ENCODE measurements around the gene CELA2B.

DNA sequence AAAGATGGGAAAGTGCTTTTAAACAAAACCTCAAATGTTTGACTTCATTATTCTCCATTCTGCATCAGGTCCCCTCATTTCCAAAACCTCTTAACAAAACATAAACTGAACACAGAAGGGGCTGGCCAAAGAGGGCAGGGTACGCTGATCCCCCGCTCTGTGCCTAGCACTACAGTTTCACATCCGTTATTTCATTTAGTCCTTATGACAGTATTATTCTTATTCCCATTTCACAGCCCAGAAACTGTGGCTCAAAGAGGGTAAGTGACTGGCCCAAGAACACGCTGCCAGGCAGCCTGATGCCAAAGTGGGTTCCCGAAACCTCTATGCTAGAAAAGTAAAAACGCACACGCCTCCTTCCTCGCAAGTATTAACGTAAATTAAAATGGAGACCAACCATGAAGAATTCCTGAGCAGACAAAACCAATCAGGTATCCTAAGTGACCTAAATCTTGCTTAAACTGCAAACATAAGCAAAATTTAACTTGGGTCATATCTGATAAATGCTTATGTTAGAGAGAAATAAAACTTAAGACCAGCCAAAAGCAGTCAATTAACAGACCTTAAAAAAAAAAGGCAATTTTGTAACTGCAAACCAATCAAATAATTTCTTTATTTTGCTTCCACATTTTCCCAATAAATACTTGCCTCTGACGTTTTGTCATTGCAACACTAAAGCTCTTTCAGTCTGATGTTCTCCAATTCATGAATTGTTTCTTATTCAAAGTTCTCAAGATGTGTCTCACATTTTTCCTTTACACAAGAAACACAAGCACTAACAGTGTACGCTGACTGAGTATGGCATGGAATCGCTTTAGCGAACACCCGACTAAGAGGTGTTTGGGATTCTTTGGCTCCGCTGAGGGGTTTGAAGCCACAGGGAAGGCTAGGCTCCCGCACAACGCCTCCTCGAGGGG is 47.5 kb downstream of the CELA2B start:
- TF ChIP-seq, protein P1, sequence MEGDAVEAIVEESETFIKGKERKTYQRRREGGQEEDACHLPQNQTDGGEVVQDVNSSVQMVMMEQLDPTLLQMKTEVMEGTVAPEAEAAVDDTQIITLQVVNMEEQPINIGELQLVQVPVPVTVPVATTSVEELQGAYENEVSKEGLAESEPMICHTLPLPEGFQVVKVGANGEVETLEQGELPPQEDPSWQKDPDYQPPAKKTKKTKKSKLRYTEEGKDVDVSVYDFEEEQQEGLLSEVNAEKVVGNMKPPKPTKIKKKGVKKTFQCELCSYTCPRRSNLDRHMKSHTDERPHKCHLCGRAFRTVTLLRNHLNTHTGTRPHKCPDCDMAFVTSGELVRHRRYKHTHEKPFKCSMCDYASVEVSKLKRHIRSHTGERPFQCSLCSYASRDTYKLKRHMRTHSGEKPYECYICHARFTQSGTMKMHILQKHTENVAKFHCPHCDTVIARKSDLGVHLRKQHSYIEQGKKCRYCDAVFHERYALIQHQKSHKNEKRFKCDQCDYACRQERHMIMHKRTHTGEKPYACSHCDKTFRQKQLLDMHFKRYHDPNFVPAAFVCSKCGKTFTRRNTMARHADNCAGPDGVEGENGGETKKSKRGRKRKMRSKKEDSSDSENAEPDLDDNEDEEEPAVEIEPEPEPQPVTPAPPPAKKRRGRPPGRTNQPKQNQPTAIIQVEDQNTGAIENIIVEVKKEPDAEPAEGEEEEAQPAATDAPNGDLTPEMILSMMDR (IDR thresholded peaks at IDR 0.05): no peak
- no peak for TF ChIP-seq POLR2AphosphoS5 (IDR thresholded peaks at IDR 0.05)
- no peak for TF ChIP-seq EP300 (IDR thresholded peaks at IDR 0.05)
